SW480 (cell line): ENCODE measurements around the gene MTARC2.

Experiments used
- DNase-seq: peaks from one replicate; pipeline ENCODE4 v3.0.0-alpha.2; 2016; ENCODE audit warnings: low spot score

Gene MTARC2

GRCh38 chr1:220828179-220828490, 80.0 kb downstream of the MTARC2 start:
- DNase-seq, result no peak

DNA sequence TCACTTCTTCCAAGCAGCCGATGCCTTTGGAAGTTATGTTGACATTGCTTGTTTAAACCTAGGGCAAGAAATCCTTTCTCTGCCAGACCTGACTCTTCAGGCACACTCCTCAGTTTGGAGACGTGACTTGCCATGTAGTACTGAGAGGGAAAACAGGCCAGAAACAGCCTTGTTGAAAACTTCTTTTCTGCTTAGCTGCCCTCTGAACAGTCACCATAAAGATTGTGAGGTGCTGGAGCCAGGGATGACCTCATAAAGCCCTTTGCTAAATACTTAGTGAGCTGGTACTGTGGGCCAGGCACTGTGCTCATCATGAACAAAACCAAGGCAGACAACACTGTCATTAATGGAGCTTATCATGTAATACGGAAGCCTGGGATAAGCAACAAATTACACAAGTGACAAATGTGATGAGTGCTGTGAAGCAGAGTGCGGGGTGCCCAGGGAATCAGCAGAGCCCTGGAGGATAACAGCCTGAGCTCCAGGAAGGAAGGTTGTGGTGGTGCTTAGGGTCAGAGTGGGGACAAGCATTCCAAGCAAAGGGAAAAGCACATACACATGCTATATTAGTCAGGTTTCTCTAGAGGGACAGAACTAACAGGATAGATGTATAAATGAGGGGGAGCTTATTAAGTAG, 80.9 kb downstream of the MTARC2 start:
- DNase-seq, result no peak

- DNase-seq, result no peak
Measured at GRCh38 chr1:220833436-220833835, 85.3 kb downstream of the MTARC2 start.
